Activated T-helper 1 cell treated with anti-CD3 and anti-CD28 coated beads, Interleukin-2, amount 50 U/mL, for 16 hours (primary cell): Measurements from ENCODE around the gene FBL.

ENCODE experiments used
- DNase-seq, 2 donors: peaks; one replicate each; pipeline ENCODE4 v3.0.0-alpha.2; 2020; ENCODE audit warnings: low read depth in 1 of 2, low spot score in 1 of 2

Gene FBL

DNA sequence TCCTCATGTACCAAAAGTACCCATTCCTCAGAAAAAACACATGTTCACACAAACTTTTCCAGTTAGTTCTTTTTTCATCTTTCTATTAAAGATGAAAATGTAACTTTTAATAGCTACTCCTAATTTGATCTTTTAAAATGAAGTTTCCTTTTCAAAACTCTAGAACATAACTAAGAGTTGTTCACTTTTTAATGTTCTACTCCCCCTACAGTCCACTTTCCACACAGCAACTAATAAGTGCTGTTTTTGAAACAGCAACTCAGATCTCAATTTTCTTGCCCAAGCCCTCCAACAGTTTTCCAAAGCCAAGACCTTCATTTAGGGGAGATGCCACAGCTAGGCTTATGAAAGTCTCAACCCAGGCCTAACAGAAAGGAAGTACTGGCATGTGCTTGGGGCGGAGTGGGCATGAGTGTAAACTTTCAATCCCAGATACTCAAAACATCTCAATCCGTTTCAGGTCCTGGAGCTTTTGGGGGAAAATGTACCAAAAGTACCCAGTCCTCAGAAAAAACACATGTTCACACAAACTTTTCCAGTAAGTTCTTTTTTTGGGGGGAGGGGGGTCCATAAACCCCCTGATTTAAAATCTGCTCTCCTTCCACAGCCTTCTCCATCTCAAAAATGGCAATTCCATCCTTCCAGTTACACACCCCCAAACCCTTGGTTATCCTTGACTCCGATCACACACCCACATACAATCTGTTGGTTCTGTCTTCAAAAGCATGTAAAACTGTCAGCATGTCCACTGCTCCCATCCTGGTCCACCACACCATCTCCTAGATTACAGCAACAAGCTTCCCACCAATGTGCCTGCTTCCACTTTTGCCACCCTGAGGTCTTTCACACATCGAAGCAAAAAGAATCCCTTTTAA, 2.0 kb downstream of the FBL start:
- no peak for DNase-seq

DNA sequence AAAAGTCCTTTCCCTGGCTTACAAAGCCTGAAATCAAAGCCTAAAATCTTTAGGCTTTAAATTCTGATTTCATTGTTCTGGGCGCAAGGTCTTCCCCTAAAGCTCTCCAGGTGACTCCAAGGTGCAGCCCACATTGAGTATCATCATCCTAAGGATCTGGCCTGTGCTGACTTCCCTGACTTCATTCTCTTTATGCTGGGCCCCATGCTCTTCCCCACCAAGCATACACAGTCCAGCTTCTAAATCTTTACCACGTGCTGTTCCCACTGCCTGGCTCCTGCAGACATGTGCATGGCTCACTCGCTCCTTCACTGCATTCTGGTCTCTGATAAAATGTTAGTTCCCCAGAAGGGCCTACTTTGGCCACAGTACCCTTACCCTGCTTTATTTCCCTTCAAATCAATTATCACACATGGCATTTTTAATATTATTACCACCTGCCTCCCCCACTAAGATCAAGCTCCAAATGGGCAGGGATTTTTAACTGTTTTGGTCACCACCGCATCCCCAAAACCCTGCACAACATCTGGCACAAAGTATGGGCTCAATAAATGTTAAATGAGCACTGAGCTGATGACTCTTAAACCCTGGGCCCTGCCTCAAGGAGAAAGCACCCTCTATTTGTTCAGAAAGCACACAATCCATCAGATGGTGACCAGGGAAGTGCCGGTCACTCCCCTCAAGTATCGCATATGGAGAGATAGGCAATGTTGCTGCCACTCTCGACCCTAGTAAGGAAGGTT, 3.3 kb downstream of the FBL start:
- DNase-seq, result no peak

DNA sequence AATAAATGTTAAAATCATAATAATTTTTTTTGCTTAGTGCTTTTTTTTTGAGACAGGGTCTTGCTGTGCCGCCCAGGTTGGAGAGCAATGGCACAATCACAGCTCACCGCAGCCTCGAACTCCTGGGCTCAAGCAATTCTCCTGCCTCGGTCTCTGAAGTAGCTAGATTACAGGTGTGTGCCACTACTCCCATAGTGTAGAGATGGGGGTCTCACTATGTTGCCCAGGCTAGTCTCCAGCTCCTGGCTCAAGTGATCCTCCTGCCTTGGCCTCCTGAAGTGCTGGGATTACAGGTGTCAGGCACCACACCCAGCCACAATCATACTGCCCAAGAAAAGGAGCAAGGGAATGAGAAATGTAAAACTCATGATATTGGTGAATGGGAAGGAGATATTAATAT, 5.1 kb downstream of the FBL start:
- DNase-seq, result no peak

GRCh38 chr19:39840492-39840891, 5.7 kb downstream of the FBL start:
- no peak for DNase-seq

DNA sequence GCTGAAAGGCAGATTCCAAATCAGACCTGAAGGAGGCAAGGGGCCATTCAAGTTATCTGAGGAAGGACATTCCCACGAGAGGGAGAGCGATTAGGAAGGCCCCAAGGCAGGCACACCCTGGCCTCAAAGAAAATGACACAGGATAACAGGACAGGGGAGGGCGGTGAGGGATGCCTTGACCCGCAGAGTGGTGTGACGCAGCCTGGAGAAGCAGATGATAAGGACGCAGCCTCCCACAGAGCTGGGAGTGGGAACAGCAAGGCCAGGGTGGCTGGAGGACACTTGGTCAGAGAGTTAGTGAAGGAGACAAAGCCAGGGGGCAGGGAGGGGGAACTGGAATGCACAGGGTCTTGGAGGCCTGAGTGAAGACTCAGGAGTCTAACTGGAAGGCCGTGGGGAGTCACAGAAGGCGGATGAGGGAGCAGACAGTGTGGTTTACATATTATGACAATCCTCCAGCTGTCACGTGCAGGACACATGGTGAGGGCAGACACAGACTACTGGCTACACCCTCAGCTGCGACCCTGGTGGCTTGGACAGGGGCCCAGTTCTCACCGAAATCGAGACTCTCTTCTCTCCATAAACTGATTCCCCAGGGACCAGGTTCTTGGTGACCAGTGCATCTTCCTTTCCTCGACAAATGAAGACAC, 6.4 kb downstream of the FBL start:
- DNase-seq, result no peak

- DNase-seq, result no peak
These were observed 7.6 kb downstream of the FBL start for GRCh38 chr19:39838569-39838968.

- DNase-seq, result no peak
These were observed 8.2 kb downstream of the FBL start for GRCh38 chr19:39837978-39838377.

GRCh38 chr19:39834287-39834841, 11.8 kb downstream of the FBL start:
- no peak for DNase-seq

DNA sequence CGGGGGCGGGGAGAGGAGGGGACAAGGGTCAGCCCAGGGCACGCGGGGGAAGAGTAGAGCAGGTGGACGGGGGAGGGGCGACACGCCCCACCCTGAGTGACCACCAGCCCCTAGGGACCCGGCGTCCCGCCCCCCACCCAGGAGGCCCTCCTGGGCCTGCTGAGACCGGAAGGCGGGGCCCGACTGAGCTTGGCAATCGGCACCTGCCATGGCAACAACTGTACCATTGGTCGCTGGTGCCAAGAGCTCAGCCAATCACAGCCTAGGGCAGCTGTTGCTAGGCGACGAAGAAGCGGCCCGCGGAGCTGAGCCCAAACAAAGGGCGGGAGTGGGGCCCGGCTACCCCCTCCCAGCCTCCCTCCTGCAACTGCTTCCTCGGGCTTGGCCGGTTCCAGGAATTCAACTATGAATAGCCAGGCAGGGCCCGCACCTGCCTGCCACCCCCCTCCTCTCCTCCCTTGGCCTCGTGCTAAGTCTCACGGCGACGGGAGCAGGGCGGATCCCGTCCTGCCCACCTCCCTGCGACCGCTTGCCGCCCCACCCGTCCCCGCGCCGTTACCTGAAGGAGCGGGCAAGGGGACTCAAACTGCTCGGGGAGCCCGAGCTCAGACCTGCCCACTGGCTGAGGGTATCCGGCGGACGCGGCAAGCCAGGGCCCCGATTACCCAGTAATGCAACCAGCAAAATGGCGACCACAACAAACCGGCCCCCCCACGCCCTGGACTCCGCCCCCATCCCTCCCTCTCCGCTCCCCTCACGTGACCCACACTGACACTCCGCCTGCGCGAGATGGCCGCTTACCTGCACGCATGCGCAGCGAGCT, 12.5 kb downstream of the FBL start, which contains the start of gene DYRK1B:
DYRK1B (minus strand) TSS at position 699 of the 823 bp plus-strand sequence. CDS start 2,295 bp downstream, outside the sequence.
- peak; percentile 95 to 96 for DNase-seq

DNA sequence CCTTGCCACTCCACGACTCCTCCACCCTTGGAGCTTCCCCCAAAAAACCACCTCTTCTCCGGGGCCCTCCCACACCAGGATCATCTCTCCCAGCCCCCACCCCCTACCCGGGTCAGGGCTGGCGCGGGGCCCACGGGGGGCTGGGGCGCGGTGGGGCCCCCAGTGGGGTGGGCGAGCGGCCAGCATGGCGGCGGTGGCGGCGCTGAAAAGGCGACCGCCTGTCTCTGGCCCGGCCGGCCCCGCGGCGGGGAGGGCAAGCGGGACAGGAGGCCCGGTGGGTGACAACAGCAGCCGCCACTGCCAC, 13.1 kb downstream of the FBL start:
- DNase-seq, result no peak

DNA sequence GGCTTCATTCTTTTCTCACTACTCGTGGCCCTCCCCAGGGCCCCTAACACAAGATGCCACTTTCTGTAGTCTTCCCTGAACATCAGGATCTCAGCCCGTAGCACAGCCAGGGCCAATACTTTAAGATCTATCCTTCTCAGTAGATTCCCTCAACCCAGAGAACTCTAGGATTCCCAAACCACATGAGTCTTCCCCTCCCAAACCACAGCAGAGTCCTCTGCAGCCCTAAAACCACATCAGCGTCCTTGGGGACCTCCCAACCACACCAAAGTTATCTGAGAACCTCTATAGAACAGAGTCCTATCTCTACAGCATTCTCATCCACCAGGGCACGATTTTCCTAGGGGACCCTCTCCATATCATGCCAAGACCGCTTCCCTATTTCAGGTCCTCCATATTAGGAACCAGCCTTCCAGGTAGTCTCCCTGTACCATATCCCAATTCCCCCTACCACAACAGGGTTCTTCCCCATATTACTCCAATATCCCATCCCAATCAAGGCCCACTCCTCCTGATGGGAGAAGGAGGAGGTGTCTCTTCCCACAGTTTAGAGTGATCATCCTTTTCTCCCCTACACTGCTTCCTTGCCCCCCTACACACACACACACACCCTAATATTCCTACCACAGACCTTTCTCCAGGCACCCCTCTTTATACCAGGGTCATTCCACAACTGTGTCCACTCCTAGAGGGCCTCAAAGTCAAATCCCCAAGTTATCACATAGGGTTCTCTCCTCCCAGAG, 13.7 kb downstream of the FBL start:
- no peak for DNase-seq

DNA sequence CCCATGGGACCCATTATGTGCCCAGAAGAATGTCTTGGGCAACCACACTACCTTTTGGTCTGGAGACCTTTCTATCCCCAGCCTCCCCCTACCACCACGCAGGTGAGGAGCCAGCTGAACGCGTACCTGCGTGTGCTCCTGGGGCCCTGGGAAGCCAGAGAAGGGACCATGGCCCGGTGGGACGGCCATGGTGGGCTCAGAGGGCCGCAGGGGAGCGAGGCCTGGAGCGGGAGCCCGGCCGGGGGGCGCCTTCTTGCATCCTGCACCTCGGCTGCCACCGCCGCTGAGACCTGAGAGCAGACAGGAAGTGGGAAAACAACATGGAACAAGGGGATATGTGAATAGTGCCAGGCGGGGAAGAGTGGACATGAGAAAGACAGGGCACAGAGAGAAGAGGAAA, 14.5 kb downstream of the FBL start:
- no peak for DNase-seq

GRCh38 chr19:39830847-39831246, 15.3 kb downstream of the FBL start:
- no peak for DNase-seq

GRCh38 chr19:39830406-39830805, 15.8 kb downstream of the FBL start:
- DNase-seq, result no peak

GRCh38 chr19:39829702-39830275, 16.4 kb downstream of the FBL start:
- DNase-seq, result no peak

- no peak for DNase-seq
These were observed 17.5 kb downstream of the FBL start for GRCh38 chr19:39828654-39829032.

GRCh38 chr19:39828015-39828653, 18.0 kb downstream of the FBL start:
- DNase-seq, result no peak

DNA sequence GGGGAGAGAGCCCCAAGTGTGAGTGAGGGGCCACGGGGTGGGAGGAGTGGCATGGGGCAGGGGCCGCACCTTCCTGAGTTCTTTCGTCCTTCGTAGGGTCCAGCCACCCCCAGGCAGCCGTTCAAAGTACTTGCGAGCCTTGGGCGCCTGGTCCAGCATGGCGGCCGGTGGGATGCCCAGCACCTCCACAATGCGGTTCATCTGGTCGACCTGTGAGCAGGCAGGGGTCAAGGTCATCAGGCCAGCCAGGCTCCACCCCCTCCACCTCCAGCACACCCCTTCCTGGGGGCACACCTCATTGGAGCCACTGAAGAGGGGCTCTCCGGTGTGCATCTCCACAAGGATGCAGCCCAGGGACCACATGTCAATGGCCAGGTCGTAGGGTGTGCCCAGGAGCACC, 19.0 kb downstream of the FBL start:
- DNase-seq, result no peak

GRCh38 chr19:39826311-39826945, 19.8 kb downstream of the FBL start:
- DNase-seq, result no peak
